A549 treated with AZD2906 at 1 μM for 4 hours (cell line): ENCODE results near the gene ARHGEF5. TPM values are rescaled to one million over a fixed set of nuclear protein-coding genes. Genes with fewer than 3 reads are reported as not detected.

Experiments
- total RNA-seq: library from RNA; stranded (reverse); fragments of 200-300 nt; extraction: Qiagen RNA extraction; gene quantifications from 5 replicates; pipeline ENCODE4 v1.2.3, GENCODE V29; 2022

Gene ARHGEF5
- 3.0 to 3.6 TPM (median 3.2 TPM) in 5 replicates for total RNA-seq

DNA sequence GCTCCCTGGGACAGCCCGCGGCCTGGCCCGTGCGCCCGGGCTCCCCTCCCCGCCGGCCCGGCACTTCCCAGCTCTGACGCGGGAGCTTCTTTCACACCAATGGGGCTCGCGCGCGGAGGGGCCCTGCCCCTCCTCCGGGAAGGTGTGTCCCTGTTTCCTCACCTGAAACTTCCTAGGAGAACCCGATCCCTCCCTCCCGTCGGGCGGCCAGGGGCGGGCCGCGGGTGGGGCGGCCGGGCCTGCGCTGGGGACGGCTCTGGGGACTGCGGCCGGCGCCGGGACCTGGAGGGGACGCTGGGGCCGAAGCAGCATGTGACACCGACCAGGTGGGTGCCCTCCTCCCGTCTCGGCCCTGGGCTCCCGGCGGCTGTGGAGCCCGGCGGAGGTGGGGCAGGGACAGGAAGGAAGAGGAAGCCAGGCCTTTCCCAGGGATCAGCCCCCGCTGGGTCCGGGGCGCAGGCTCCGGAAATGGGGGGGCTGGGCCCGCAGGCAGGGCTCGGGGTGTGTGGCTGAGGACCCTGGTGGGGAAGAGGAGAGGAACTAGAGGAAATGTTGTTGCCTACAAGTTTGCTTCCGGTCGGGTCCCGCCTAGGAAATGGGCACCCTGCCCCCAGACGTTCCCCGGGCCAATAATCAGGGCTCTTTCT, at the start of gene ARHGEF5:
ARHGEF5 (plus strand) TSS at position 227 of the 647 bp plus-strand sequence. CDS start 7,268 bp downstream, outside the sequence.

DNA sequence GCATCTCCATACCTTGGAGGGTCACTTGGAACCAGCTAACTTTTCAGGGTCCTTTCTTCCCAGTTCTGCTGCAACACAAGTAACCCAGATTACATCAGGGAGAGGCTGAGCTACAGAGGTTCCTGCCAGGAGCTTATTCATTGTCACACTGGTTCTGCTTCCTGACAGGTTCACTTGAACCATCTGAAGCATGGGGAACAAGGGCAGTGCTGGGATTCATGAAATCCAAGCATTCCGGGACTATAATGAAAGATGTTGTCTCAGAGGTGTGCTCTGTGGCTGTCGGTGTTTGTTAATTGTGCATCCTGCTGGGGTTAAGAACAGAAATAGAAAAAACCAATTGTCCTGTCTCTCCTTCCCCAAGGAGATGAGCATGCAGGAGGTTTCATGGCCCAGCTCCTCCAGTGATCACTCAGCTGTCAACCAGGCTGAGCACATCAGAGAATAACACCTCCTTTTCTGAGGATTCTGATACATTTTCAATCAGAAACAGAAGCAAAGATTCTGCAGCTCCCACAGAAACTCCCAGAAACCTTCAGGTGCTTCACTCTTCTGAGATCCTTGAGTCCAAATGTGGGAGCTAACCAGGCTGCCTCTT, 43.2 kb upstream of the ARHGEF5 start, which contains the start of gene OR2A1:
OR2A1 (plus strand) TSS at position 548 of the 598 bp plus-strand sequence. CDS start 5,706 bp downstream, outside the sequence.

DNA sequence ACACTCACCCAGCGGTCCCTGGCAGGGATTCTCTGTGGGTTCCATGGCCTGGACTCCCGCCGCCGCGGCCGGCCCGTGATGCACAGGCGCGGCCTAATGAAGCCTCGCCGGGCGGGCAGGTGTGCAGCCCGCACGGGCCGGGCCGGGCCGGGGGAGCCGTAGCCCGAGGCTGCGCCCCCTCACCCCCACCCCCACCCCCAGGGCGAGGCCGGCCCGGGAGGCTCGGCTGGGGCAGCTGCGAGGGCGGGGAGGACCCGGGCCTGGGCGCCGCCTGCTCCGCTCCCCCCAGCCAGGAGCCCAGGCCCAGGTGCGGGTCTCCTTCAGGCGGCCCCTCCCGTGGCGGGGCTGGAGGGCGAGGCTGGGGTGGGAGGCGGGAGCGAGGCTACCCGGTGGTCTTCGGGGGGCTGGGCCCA, 48.5 kb downstream of the ARHGEF5 start, which contains the start of gene NOBOX:
NOBOX (minus strand) TSS at position 45 of the 413 bp plus-strand sequence.

Other genes with a start within 250 kb of the ARHGEF5 start
- not detected in 5 replicates for gene OR2A2, start 245.8 kb upstream of the ARHGEF5 start, total RNA-seq
- gene OR2A14, start 232.2 kb upstream of the ARHGEF5 start, total RNA-seq, result not detected in 5 replicates
- gene CTAGE4, start 171.9 kb upstream of the ARHGEF5 start, total RNA-seq, result 0.06 TPM in 1 of 5 replicates, not detected in the others
- 0.46 to 0.73 TPM (median 0.55 TPM) in 5 replicates for gene ARHGEF35, start 159.6 kb upstream of the ARHGEF5 start, total RNA-seq
- not detected in 5 replicates for gene OR2A42, start 115.8 kb upstream of the ARHGEF5 start, total RNA-seq
- gene OR2A7, start 90.6 kb upstream of the ARHGEF5 start, total RNA-seq, result not detected in 5 replicates
- not detected in 5 replicates for gene CTAGE8, start 86.1 kb upstream of the ARHGEF5 start, total RNA-seq
- not detected in 5 replicates for gene OR2A1, start 43.0 kb upstream of the ARHGEF5 start, total RNA-seq
- gene NOBOX, start 48.3 kb downstream of the ARHGEF5 start, total RNA-seq, result not detected in 5 replicates